HEK293T (cell line): ENCODE data around the gene THSD7A.

Experiments
- BHLHE40 ChIP-seq: fragments of 450-650 bp; IDR thresholded peaks from 2 replicates; pipeline ENCODE4 v1.6.1; 2016; ENCODE audit warnings: mild to moderate bottlenecking, moderate library complexity, borderline replicate concordance
- L3MBTL2 ChIP-seq: fragments of 450-650 bp; conservative IDR thresholded peaks from 2 replicates; pipeline ENCODE4 v1.6.1; 2016; ENCODE audit warnings: mild to moderate bottlenecking
- NFRKB ChIP-seq: fragments of 450-650 bp; IDR thresholded peaks from 2 replicates; pipeline ENCODE4 v1.6.1; 2016; ENCODE audit warnings: mild to moderate bottlenecking, moderate library complexity
- SUZ12 ChIP-seq: fragments of 450-650 bp; IDR thresholded peaks from 2 replicates; pipeline ENCODE4 v1.6.1; 2016; ENCODE audit warnings: mild to moderate bottlenecking

DNA sequence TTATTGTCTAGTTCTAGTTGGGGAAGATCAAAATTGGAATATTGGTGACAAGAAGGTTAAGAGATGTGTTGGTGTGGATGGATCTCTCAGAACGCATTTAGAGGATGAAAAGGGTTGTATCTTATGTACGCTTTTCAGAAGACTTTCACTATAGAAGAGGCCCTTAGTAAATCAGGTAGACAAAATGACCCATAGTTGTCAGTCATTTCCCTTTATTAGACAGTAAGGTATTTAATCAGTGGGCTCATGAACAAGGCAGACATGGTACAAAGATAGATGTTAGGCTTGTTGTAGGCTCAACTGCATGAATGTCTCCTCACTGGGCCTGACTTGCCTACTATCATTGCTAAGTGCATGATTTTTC, 499.2 kb downstream of the THSD7A start:
- no peak for TF ChIP-seq BHLHE40
- TF ChIP-seq L3MBTL2: no peak
- TF ChIP-seq NFRKB: no peak
- no peak for TF ChIP-seq SUZ12
